A549 treated with GW870086 at 1 μM for 4 hours (cell line): Measurements from ENCODE around the gene NAXD. TPM values are rescaled to one million over a fixed set of nuclear protein-coding genes. Genes with fewer than 3 reads are reported as not detected.

Source experiments
- total RNA-seq: library from RNA; stranded (reverse); fragments of 200-300 nt; extraction: Qiagen RNA extraction; gene quantifications from 5 replicates; pipeline ENCODE4 v1.2.3, GENCODE V29; 2022; ENCODE audit warnings: low read depth

Gene NAXD
- total RNA-seq: 14.3 to 19.1 TPM (median 17.9 TPM) in 5 replicates

GRCh38 chr13:110615322-110616102, at the start of gene NAXD:
Gene NAXD (plus strand): TSS chr13:110615545. CDS start chr13:110615602, 57 bp downstream.

Other genes starting within 250 kb of the NAXD start
- gene RAB20, start 53.8 kb upstream of the NAXD start, total RNA-seq: 1.5 to 2.1 TPM (median 1.7 TPM) in 5 replicates
- 47.1 to 62.1 TPM (median 56.4 TPM) in 5 replicates for gene CARS2, start 90.6 kb downstream of the NAXD start, total RNA-seq
- gene ING1, start 98.2 kb downstream of the NAXD start, total RNA-seq: 7.3 to 10.5 TPM (median 9.6 TPM) in 5 replicates